Fibroblast of lung (primary cell): Measurements from ENCODE around the gene SMCO1.

Experiments used
- EZH2 ChIP-seq: IDR thresholded peaks from 2 replicates; pipeline ENCODE4 v1.5.1; 2012; ENCODE audit warnings: low read length, control low read depth, mild to moderate bottlenecking; ENCODE audit errors: missing control alignments
- TF ChIP-seq, protein P1 (sequence below), 2 donors: IDR thresholded peaks in 1 of 2; conservative IDR thresholded peaks in 1 of 2; 1 replicate in 1 of 2; 2 replicates in 1 of 2; pipeline ENCODE4 v1.5.1; 2011 to 2012; ENCODE audit warnings: low read length in 2 of 2, control low read depth in 1 of 2, inconsistent platforms in 1 of 2, low read depth in 1 of 2, mild to moderate bottlenecking in 1 of 2

DNA sequence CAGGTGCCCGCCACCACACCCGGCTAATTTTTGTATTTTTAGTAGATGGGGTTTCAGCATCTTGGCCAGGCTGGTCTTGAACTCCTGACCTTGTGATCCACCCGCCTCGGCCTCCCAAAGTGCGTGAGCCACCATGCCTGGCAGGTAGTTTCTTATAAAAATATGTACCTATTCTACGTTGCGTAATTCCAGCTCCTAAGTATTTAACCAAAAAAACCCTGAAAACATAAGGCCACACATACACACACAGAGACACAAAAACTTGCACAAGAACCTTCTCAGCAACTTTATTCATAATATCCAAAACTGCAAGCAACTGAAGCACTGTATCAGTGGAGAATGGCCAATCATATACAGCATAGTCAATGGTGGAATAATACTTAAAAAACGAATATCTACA lies 16.8 kb downstream of the SMCO1 start:
- TF ChIP-seq, protein P1, sequence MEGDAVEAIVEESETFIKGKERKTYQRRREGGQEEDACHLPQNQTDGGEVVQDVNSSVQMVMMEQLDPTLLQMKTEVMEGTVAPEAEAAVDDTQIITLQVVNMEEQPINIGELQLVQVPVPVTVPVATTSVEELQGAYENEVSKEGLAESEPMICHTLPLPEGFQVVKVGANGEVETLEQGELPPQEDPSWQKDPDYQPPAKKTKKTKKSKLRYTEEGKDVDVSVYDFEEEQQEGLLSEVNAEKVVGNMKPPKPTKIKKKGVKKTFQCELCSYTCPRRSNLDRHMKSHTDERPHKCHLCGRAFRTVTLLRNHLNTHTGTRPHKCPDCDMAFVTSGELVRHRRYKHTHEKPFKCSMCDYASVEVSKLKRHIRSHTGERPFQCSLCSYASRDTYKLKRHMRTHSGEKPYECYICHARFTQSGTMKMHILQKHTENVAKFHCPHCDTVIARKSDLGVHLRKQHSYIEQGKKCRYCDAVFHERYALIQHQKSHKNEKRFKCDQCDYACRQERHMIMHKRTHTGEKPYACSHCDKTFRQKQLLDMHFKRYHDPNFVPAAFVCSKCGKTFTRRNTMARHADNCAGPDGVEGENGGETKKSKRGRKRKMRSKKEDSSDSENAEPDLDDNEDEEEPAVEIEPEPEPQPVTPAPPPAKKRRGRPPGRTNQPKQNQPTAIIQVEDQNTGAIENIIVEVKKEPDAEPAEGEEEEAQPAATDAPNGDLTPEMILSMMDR (conservative IDR thresholded peaks at IDR 0.05 in 1 of 2, IDR thresholded peaks at IDR 0.05 in 1 of 2; ENCODE audit: low read depth in 1 of 2, low read length in 2 of 2) = no peak
- TF ChIP-seq EZH2 = no peak
